OCI-LY3 (cell line): ENCODE measurements around the gene PAN2.

ENCODE experiments used
- CTCF ChIP-seq: fragments of 200-600, 300-600 bp; sonication (generic); IDR thresholded peaks from 2 replicates; pipeline ENCODE4 v1.5.1; 2014; ENCODE audit warnings: antibody characterized with exemption, low read length, low read depth
- EZH2phosphoT487 ChIP-seq: fragments of 200-600 bp; shearing (Covaris generic); IDR thresholded peaks from 2 replicates; pipeline ENCODE4 v1.6.1; 2018; ENCODE audit warnings: antibody characterized with exemption, mixed run types, low read depth

- no peak for TF ChIP-seq EZH2phosphoT487
- TF ChIP-seq CTCF: no peak
Measured at GRCh38 chr12:56282579-56282978, 51.2 kb downstream of the PAN2 start.
